Measurements from ENCODE around the gene SLC4A8. TPM values are rescaled to one million over a fixed set of nuclear protein-coding genes. Genes with fewer than 3 reads are reported as not detected.

SLC4A8 gene
- total RNA-seq, 2 experiments from 2014 or later, result 1.3 to 1.8 TPM

DNA sequence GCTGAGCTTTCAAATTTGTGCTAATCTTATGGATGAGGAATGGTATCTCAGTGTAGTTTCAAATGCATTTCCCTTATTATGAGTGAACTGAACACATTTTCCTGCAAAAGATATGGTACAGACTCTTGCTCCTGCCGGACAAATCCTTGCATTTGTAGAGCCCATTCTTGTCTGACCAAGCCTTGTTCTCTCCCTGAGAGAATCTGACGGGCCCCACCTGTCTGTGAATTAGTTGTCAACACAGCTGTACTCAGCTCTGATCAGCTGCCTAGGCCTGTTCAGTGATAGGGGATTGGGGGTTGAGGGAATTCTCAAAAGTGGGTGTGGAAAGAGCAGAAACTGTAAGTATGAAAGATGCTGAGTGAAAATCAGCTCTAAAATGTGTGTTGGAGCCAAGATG lies 123.6 kb downstream of the SLC4A8 start:
- peaks cover 11% of the 10 kb centered on the region for H3K27me3 Mint-ChIP-seq
- no peak overlapping the region for H3K27ac Mint-ChIP-seq
- H3K4me3 ChIP-seq (ENCODE audit: low read length), result no peak overlapping the region
- peaks cover 5 to 9% of the 10 kb centered on the region in 2 experiments for H3K27me3 ChIP-seq (ENCODE audit: control insufficient read depth in 1 of 2, insufficient read depth in 2 of 2, low read length in 2 of 2)
- TF ChIP-seq CTCF (IDR thresholded peaks at IDR 0.05), result no peak
- CTCF ChIA-PET, result interaction anchor here (0.6 kb wide), 1 partner anchor 151 kb away, joined by 3 read pairs; no protein-coding TSS in a partner anchor
- no peaks in the 10 kb centered on the region for H3K9me3 ChIP-seq (ENCODE audit: control insufficient read depth in 1 of 2, insufficient read depth in 1 of 2, low read length in 2 of 2)
- no peak overlapping the region for H3K4me3 Mint-ChIP-seq
- no peak for ATAC-seq (ENCODE audit: poor library complexity)
- no peaks in the 10 kb centered on the region for H3K36me3 ChIP-seq (ENCODE audit: insufficient read depth, low read length)
- H3K4me1 ChIP-seq (ENCODE audit: insufficient read depth, low read length), result no peaks in the 10 kb centered on the region
- no peaks in the 10 kb centered on the region for H3K36me3 Mint-ChIP-seq (ENCODE audit: low read depth)
- intact Hi-C loops (cut with DNase I, micrococcal nuclease), result no loop called here
- H3K9me3 Mint-ChIP-seq, result no peaks in the 10 kb centered on the region
- H3K4me1 Mint-ChIP-seq (ENCODE audit: low read depth), result no peaks in the 10 kb centered on the region
- H3K27ac ChIP-seq (ENCODE audit: low read depth in 1 of 2, low read length in 2 of 2), result no peak overlapping the region
- DNase-seq, result no peak
- POLR2A ChIA-PET, result no interaction called here

- H3K4me3 ChIP-seq (ENCODE audit: low read length), result no peak overlapping the region
- Mint-ChIP-seq H3K4me3 (no peak overlapping the region), H3K4me1 (ENCODE audit: low read depth) (no peaks in the 10 kb centered on the region), H3K27ac (no peak overlapping the region), H3K27me3 (peaks cover 15% of the 10 kb centered on the region), H3K36me3 (ENCODE audit: low read depth) (no peaks in the 10 kb centered on the region), H3K9me3 (peaks cover 3% of the 10 kb centered on the region)
- intact Hi-C loops (cut with DNase I, micrococcal nuclease), result no loop called here
- ATAC-seq (ENCODE audit: poor library complexity), result no peak
- no peaks in the 10 kb centered on the region for H3K36me3 ChIP-seq (ENCODE audit: insufficient read depth, low read length)
- ChIA-PET CTCF (no interaction called here), POLR2A (no interaction called here)
- H3K27ac ChIP-seq (ENCODE audit: low read depth in 1 of 2, low read length in 2 of 2), result no peak overlapping the region
- H3K4me1 ChIP-seq (ENCODE audit: insufficient read depth, low read length), result no peaks in the 10 kb centered on the region
- H3K27me3 ChIP-seq (ENCODE audit: control insufficient read depth in 1 of 2, insufficient read depth in 2 of 2, low read length in 2 of 2), result peaks cover 9 to 14% of the 10 kb centered on the region in 2 experiments
- TF ChIP-seq CTCF (IDR thresholded peaks at IDR 0.05), result no peak
- H3K9me3 ChIP-seq (ENCODE audit: control insufficient read depth in 1 of 2, insufficient read depth in 1 of 2, low read length in 2 of 2), result no peaks in the 10 kb centered on the region
- no peak for DNase-seq
Measured at GRCh38 chr12:51549637-51550036, 125.0 kb downstream of the SLC4A8 start.

Other genes with a start within 250 kb of the SLC4A8 start
- gene POU6F1, start 206.8 kb upstream of the SLC4A8 start, total RNA-seq, result 10 to 100 TPM; 31.7 to 36.8 TPM
- gene DAZAP2, start 186.0 kb upstream of the SLC4A8 start, total RNA-seq, result 100 to 1,000 TPM; 292 to 310 TPM
- 1 to 10 TPM; 2.5 to 3.0 TPM for gene SMAGP, start 154.4 kb upstream of the SLC4A8 start, total RNA-seq
- gene BIN2, start 100.7 kb upstream of the SLC4A8 start, total RNA-seq, result 100 to 1,000 TPM; 127 to 138 TPM
- gene CELA1, start 78.2 kb upstream of the SLC4A8 start, total RNA-seq, result 1 to 10 TPM in 1 of 2 experiments, under 1 TPM in 1; 0.85 to 1.2 TPM
- 10 to 100 TPM; 10.2 to 13.7 TPM for gene GALNT6, start 33.4 kb upstream of the SLC4A8 start, total RNA-seq
- gene SCN8A, start 166.4 kb downstream of the SLC4A8 start, total RNA-seq, result under 1 TPM; 0.14 to 0.36 TPM

Data from CD4-positive, alpha-beta T cell (primary cell).